GM18526 (cell line): ENCODE measurements around the gene GRAP2.

Experiments used
- POLR2A ChIP-seq: IDR thresholded peaks from 3 replicates; pipeline ENCODE4 v1.6.1; 2011; ENCODE audit not compliant: insufficient read length; ENCODE audit errors: extremely low read depth

The GRAP2 gene

DNA sequence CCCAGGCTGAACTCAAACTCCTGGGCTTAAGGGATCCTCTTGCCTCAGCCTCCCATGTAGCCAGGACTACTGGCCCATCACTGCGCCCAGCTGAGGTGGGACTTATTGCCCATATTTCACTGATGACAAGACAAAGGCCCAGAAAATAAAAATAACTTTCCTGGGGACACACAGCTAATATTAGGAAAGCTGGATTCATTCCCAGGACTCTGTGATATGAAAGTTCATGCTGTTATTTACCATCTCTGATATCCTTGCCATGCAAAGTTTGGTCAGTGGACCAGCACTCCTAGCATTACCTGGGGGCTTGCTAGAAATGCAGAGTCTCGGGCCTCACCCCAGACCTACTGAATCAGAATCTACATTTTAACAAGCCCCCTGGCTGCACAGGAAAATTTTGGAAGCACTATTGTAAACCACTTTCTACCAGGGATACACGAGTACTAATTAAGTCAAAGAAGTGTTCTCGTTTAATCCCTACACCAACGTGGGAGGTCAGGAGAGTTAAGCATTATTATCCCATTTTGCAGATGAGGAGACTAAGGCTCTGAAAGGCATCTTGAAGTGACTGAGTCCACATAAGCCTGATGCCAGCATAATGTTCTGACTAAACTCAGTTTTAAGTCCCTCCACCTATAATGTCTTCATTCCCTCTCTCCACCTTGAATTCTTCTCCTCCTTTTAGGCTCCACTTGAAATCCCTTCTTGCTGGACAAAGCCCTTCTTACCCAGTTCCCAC, 91.4 kb downstream of the GRAP2 start:
- no peak for TF ChIP-seq POLR2A

- no peak for TF ChIP-seq POLR2A
Measured at GRCh38 chr22:39994041-39994565, 93.2 kb downstream of the GRAP2 start.

- TF ChIP-seq POLR2A: no peak
Measured at GRCh38 chr22:39994566-39995392, 93.9 kb downstream of the GRAP2 start, which contains the start of gene FAM83F. FAM83F (plus strand) TSS chr22:39994954; CDS start chr22:39995043, 89 bp downstream.

DNA sequence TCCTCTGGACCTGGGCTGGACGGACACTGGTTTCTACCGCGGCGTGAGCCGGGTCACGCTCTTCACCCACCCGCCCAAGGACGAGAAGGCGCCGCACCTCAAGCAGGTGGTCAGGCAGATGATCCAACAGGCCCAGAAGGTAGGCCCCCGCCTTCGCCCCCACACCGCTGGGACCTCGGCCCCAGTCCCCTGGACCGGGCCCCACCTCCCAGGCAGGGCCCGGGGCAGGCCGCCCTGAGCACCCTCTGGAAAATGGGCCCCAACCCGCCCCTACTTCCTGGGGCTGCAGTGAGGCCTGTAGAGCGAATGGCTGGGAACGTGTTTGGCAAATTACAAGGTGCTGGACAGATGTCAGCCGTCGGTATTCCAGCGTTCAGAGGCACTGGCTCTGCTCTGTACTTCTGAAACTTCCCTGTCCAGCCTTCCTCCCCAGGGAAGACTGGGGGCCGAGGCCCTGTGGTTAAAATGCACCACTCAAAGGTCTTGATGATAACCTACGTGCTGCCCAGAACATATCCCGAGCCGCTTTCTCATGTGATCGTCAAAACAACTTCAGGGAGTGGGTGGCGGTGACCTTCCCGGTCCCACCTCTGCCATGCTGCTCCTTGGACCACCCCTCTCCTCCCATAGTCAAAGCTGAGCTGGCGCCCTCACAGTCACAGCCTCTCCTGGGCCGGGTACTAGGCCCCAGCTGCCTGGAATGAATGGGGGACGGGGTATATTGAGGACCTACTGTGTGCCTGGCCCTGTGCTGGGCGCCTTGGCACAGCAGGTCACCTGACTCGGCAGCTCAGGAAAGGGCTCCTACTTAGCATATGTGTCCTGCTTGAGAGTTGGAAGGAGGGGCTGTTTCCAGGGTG, 94.7 kb downstream of the GRAP2 start:
- TF ChIP-seq POLR2A: no peak

DNA sequence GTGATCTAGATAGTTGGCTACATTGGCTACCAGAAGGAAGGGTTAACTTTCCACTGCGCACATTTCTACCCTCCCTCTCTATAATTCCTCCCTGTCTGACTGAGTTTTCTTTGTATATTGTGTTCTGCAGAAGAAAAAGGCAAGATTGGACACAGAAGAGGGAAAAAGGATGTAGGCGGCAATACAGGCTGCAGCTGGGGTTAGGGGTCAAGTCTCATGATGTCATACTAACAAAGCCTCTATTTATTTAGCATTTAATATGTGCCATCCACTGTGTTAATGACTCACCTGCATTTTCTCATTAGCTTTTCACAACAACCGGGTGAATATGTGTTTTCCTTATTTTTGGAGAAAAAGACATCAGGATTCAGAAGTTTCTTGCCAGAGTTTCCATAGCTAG, 95.8 kb downstream of the GRAP2 start:
- TF ChIP-seq POLR2A: no peak

DNA sequence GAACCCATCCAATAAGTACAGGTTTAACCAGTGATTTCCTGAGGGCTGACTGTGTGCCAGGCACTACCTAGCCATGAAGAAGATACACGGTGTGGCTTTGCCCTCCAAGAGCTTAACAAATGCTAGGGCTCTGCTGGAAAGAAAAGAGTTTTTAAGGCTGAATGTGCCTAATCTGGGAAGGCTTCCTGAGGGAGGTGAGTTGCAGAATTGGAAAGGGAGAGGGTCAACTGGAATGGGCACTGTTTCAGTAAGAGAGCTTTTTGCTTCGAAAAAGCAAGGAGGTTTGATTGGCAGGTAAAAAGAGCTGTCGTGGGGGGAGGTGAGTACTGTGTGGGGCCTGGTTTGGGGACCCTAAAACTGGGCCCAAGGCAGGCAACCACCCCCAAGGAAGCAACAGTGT, 96.5 kb downstream of the GRAP2 start:
- TF ChIP-seq POLR2A: no peak

GRCh38 chr22:39997939-39998726, 97.2 kb downstream of the GRAP2 start:
- no peak for TF ChIP-seq POLR2A

DNA sequence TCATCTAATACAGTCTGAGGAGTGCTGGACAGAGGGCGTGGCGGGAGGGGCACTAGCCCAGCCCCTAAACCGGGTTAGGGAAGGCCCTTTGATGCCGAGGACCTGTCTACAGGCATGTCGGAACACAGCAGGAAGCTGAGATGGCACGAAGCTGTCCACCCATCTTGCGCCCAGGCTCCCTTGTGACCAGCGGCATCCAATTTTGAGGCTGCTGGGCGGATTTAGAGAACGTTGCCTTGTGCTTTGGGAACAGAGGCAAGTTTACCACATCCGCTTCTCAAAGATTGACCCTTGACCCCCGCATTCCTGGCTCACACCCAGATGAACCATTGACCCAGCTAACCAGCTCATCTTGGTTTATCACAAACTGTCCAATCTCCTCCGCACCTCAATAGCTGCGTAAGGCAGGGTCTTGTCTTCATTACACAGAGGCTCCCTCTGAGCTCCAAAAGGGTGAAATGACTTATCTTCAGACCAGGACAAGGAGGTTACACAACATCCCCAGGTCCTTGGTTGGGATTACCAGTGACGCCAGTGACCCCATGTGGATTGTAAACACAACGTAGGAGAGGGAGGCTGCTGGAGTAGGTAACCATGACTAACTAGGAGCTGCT, 98.4 kb downstream of the GRAP2 start:
- no peak for TF ChIP-seq POLR2A

- no peak for TF ChIP-seq POLR2A
Measured at GRCh38 chr22:40000171-40000570, 99.3 kb downstream of the GRAP2 start.

GRCh38 chr22:40001106-40001505, 100.2 kb downstream of the GRAP2 start:
- TF ChIP-seq POLR2A: no peak

DNA sequence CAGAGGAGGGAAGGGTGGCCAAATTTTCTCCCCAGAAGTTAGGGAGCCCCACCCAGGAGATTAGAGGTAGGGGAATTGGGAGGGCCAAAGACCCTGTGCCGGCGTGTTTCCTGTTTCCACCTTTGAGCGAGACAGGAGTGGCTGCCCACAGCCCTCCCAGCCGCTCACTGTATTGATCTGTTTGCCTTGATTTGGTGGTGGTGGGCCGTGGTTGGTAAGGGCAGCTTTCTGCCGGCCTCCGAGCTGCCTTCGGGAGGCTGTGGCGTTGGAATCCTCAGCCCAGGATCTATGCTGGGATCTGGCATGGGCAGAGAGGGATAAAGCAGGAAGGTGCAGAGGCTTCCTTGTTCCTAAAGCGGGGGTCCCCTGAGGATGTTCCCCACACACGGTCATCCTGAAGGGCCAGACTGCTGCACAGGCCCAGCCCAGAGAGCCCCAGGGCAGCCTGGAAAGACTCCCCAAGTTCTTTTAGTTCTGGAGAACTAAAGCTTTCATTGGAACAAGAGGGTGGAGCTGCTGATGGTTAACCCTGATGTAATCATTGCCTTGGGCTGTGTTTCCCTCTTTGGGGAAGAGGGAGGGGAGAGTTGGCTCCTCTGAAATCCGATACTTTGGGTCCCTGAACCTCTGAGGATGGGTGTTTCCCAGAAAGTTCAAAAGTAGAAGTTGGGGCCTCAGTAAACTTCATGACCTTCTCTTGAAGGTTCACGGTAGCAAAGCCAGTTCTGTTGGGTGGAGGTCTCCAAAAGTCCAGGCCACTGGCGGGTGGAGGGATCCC, 101.1 kb downstream of the GRAP2 start:
- TF ChIP-seq POLR2A: no peak

- no peak for TF ChIP-seq POLR2A
Measured at GRCh38 chr22:40002935-40003715, 102.2 kb downstream of the GRAP2 start.
